Body of pancreas (tissue), 4 donors: ENCODE data around the gene CRB1.

Experiments
- POLR2A ChIP-seq, 3 donors: fragments of 450-650 bp; IDR thresholded peaks; one replicate each; pipeline ENCODE4 v1.6.1; 2016; ENCODE audit warnings: antibody characterized with exemption in 3 of 3, mild to moderate bottlenecking in 2 of 3
- TF ChIP-seq, protein P1 (sequence below), 7 experiments: fragments of 450-650 bp in 4 of 7; fragments of 200-600 bp in 3 of 7; sonication (generic) in 3 of 7; IDR thresholded peaks; one replicate each; pipeline ENCODE4 v1.5.1; 2016 to 2019; ENCODE audit warnings: antibody characterized with exemption in 7 of 7

DNA sequence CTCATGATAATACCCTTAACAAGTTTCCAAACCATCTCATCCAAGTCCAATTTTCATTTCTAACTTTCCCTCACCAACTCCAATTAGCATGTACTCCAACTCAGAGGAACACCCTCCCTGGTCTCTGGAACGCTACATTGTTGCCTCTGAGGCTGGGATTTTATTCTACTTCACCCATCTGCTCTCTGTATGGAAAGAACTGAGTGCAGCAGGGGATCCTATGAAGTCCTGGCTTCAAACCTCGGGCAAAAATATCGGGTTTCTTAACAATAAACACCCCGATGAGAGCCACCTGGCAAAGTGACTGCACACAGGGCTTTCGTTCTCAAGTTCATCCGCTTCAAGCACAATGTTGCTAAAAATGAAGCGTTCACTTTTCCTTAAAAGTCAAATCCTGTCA lies 99.6 kb downstream of the CRB1 start:
- TF ChIP-seq, protein P1, sequence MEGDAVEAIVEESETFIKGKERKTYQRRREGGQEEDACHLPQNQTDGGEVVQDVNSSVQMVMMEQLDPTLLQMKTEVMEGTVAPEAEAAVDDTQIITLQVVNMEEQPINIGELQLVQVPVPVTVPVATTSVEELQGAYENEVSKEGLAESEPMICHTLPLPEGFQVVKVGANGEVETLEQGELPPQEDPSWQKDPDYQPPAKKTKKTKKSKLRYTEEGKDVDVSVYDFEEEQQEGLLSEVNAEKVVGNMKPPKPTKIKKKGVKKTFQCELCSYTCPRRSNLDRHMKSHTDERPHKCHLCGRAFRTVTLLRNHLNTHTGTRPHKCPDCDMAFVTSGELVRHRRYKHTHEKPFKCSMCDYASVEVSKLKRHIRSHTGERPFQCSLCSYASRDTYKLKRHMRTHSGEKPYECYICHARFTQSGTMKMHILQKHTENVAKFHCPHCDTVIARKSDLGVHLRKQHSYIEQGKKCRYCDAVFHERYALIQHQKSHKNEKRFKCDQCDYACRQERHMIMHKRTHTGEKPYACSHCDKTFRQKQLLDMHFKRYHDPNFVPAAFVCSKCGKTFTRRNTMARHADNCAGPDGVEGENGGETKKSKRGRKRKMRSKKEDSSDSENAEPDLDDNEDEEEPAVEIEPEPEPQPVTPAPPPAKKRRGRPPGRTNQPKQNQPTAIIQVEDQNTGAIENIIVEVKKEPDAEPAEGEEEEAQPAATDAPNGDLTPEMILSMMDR (IDR thresholded peaks at IDR 0.05) = no peak
- TF ChIP-seq POLR2A (IDR thresholded peaks at IDR 0.05) = no peak
